Activated CD8-positive, alpha-beta memory T cell treated with anti-CD3 and anti-CD28 coated beads, Interleukin-2, amount 50 U/mL, for 48 hours (primary cell): ENCODE data around the gene PLAC8L1.

Experiments
- DNase-seq: peaks from one replicate; pipeline ENCODE4 v3.0.0-alpha.2; 2020

PLAC8L1 gene

GRCh38 chr5:146041180-146041789, 64.1 kb downstream of the PLAC8L1 start:
- no peak for DNase-seq

- no peak for DNase-seq
These were observed 64.8 kb downstream of the PLAC8L1 start for GRCh38 chr5:146040527-146040926.

- no peak for DNase-seq
These were observed 66.0 kb downstream of the PLAC8L1 start for GRCh38 chr5:146039420-146039819.

GRCh38 chr5:146034605-146035004, 70.8 kb downstream of the PLAC8L1 start:
- DNase-seq = no peak
